NK-92 treated with Interleukin-12 subunit alpha and Interleukin-12 subunit beta, amount 100 ng/mL, for 24 hours (cell line): ENCODE measurements around the gene IGSF3.
"Not testable (repeated sequence)": the region's sequence is repeated elsewhere in the genome, so short reads cannot be mapped to it uniquely, and the experiment has no call there.

Source experiments
- DNase-seq: peaks from one replicate; lab custom pipeline; 2025; lab: John Stamatoyannopoulos, UW

Gene IGSF3

GRCh38 chr1:116596742-116597307, 70.7 kb downstream of the IGSF3 start:
- not testable (repeated sequence) for DNase-seq

DNA sequence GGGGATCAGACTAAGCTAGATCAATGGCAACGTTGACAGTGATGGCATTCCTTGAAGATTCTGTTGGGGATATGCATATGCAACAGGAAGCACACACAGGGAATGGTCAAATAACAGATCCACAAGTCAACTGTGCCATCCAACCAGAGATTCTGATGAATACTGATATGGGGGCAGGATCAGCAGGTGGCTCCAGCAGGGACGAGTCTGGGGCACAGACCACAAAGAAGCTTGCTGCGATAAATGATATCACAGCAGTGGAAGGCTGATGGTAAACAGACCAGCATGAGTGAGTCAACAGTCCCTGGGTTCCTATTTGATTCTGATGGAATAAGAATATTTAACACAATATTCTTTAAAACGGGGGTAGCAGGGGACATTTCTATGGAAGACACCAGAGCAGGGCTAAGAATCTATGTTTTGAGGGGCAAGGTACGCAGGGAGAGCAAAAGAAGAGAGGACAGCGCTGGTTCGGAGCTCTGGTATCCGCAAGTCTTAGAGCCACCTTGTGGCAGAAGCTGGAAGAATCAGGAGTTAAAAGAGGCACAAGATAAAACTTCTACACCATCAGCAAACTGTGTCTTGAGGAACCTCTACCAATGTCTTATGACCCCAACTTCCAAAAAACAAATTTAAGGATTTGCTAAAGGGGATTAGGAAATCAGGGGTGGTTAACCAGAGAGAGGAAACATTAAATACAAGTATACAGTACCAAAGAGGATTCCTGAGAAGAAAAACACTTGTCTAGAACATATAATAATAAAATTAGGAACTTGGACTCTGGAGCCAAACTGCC, 71.4 kb downstream of the IGSF3 start:
- not testable (repeated sequence) for DNase-seq

GRCh38 chr1:116595065-116595840, 72.3 kb downstream of the IGSF3 start:
- not testable (repeated sequence) for DNase-seq

DNA sequence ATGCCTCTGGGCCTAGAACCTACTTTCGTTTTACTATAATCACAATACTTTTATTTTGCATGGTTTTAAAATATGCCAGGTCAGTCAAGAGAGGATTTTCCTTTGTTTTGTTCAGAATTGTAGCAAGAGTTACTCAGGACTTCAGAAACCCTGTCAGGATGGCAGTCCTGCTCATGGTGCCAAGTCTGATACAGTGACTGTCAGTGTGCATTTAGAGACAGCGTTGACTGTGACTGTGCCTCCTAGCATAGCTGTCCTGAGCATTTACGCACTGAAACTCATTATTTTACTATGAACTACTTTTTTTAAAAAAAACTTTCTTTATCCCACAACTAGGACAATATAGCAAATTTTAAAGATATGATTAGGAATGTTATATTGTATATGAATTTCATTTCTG, 73.6 kb downstream of the IGSF3 start:
- DNase-seq, result not testable (repeated sequence)

DNA sequence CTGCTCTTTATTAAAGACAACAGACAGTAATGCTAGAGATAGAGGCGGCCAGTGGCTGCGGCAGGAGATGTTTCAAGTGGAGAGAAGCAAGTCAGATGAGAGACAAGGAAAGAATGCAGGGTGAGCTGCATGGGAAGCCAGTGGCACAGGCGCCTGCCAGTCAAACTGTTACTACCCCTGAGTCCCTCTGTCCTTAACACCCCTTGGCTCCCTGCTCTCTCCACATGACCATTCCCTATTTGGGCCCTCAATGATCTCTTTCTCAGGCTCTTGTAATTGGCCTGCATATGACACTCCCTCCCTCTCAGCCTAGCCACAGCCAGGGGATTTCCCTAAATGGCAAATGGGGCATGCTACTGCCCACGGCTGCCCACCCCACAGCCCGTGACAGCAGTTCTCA, 74.1 kb downstream of the IGSF3 start:
- not testable (repeated sequence) for DNase-seq

DNA sequence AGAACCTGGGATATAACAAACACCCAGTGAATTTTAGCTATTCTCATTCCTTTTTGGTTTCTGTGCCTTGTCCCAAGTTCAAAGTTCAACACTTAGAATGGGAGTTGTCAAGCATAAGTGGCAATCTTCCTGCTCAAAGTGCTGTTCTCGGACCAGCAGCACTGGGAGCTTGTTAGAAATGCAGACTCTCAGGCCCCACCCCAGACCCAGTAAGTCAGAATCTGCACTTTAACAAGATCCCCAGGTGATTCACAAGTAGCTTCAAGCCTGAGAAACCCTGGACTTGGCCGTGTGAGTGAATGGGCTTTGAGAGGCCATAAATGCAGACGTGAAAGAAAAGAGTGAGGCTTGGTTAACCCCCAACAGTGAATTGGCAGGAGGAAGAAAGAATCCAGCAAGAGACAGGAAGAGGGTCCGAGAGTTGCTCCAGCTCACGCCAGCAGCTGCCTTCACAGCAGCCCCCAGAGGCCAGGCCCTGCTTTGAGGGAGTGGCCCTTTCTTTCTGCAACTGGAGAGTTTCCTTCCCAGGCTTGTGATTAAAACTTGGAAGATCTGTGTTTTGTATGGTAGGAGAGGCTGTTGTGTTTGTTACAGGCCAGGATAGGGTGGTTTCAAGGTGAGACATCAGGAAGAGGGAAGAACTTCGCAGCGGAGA, 75.5 kb downstream of the IGSF3 start:
- not testable (repeated sequence) for DNase-seq

DNA sequence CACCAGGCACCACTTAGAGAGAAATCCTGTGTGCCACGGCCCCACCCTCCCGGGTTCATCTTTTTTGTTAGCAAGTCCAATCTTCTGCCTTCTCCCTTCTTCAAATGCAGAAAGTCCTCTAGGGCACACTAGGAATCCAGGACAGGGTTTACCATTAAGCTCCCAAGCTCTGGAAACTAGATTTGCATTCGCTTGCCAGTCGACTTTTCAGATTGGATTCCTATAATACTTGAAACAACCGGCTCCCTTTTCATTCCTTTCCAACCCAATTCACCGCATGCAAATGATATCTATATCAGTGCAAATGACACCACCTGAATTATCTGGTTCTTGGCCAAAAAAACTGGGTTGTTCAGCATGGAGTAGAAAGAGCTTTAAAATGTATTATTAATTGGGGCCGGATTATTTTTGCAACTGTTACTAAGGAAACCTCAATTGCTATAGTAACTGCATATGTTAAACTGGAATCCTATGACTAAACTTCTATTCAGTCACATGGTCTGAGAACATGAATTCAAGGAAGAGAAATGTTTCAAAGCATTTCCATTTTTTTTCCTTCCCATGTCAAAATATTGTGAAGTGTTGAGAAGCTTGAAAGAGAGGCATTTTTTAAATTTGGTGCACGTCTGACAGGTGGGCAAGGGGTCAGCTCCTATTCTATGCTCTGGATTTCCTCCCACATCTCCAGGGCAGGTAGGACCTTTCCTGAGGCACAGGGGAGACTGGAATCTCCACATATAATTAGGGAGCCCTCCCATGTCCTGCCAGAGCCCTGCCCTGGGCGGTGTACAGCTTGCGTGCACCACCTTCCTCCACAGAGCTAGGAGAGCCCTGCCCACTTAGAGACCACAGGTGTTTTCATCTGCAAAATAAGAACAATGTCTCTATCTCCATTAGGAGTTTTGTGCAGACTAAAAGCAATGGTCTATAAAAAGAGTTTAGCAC, 76.3 kb downstream of the IGSF3 start:
- not testable (repeated sequence) for DNase-seq

DNA sequence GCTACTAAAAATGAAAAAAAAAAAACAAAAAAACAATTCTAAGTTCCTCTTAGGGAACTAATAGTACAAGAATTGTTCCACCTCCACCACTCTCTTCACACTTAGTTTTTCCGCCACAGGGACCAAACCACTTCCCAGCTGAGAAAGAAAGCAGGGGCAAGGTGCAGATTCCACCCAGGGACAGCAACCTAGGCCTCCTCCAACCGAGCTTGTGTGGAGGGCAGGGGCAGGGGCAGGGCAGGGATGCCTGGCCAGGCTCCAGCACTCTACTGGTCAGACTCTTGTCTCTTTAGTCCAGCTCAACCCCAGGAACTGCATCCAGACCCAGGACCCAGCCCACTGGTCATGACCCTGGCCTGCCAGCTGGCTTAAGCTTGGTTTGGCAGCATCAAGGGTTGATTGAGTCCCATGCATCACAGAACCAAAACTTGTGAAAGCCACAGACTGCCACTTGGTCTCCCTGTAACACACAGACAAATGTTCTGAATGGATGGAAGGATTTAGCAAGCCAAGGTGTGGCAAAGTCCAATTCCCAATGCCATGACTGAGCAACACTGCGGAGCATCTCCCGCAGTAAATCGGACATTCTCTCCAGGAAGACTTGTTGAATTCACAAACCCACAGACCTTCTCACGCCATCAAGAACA, 77.1 kb downstream of the IGSF3 start:
- DNase-seq, result not testable (repeated sequence)

GRCh38 chr1:116589101-116589735, 78.3 kb downstream of the IGSF3 start:
- DNase-seq, result not testable (repeated sequence)

GRCh38 chr1:116587501-116588227, 79.9 kb downstream of the IGSF3 start:
- DNase-seq, result no peak

GRCh38 chr1:116586741-116587143, 80.8 kb downstream of the IGSF3 start:
- no peak for DNase-seq

DNA sequence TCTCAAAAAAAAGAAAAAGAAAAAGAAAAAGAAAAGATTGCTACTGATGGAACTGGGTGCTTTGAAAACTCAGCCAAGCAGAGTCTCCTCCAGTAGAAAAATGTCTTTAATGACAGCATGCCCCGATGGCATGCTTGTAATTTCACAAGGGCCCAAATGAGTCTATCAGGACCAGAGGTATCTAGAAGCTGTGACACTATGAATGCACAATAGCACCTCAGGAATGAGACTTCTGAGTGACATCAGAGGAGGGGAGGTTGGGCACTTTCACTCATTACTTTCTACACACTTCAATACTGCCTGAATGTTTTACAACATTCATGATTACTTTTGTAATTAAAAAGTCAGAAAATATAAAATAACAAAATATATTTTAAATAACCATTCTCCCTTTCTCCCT, 81.6 kb downstream of the IGSF3 start:
- DNase-seq, result no peak

DNA sequence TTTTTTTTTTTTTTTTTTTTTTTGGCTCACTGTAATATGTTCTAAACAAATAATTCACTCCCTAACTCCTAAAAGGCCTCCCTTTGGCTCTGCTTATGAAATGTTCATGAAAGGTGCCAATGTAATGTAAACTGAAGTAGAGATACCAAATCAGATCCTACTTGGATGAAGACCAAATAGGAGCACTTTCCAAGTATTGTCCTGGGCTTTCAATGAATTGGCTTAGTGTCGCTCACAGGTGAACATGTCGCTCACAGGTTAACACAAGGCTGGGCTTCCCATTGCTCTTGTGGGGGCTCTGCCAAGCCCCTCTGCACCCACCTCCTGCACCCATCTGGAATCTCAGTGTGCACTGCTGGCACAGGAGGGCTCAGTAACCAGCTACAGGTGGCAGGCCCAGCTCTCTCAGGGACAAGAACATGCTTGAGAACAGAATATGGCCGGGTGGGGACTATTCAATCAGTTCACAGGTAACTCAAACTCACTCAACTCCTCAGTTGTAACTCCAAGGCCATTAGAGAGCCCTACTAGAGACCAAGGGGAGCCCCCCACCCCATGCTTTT, 86.1 kb downstream of the IGSF3 start:
- DNase-seq, result no peak

GRCh38 chr1:116580446-116581322, 86.8 kb downstream of the IGSF3 start:
- no peak for DNase-seq

- DNase-seq, result no peak
These were observed 88.2 kb downstream of the IGSF3 start for GRCh38 chr1:116579259-116579875.

- no peak for DNase-seq
These were observed 89.0 kb downstream of the IGSF3 start for GRCh38 chr1:116578581-116578980.

DNA sequence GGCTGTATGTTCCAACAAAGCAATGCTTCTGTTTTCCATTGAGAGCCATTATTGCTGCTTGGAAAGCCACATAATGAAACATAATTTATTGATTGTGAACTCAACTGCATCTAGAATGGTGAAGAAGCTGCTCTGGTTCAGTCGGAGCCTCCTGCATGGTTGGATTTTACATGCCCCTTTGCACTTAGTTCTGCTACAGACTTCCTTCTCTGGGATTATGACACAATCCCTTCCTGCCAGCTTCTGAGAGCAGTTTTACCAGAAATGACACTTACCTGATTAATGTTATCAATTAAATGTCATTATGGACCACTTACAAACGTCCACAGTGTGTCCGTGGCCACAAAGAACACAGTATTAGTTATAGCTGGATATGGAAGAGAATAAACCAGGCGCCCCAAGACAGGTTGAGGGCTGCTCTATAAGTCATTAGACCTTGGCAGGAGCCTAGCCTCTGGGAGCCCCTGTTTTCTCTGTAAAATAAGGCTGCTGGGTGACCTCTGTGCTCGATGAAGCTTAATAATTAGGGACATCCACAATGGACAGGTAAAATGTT, 89.7 kb downstream of the IGSF3 start:
- DNase-seq, result no peak
